A549 (cell line): ENCODE measurements around the gene NECTIN4. TPM values are rescaled to one million over a fixed set of nuclear protein-coding genes. Genes with fewer than 3 reads are reported as not detected.
A peak's percentile ranks its signal among the peaks of the same experiment; 100 is the strongest.

Experiments used
- ATAC-seq, 2 experiments: fragments of 200-7000 bp in 1 of 2; fragments of >200 bp in 1 of 2; cut with Nextera tagmentation in 1 of 2; cut with Tn5 transposase in 1 of 2; 3 replicates each; pipeline versions ENCODE4 v1.8.0 to v1.9.1; 2018 to 2020; ENCODE audit warnings: mild to moderate bottlenecking in 1 of 2, moderate library complexity in 1 of 2
- CTCF ChIA-PET: fragments of 300-600 bp; sonication (Branson Sonifier 250); formaldehyde crosslinking; extraction: SDS; loops from one replicate; lab custom pipeline; 2021; ENCODE audit warnings: antibody characterized with exemption, inconsistent platforms; lab: Yijun Ruan, JAX
- POLR2A ChIA-PET: fragments of 350-600 bp; formaldehyde crosslinking; extraction: SDS; loops from one replicate; lab custom pipeline; 2021; ENCODE audit warnings: antibody characterized with exemption, inconsistent platforms; lab: Yijun Ruan, JAX
- DNase-seq, 2 experiments: peaks; one replicate each; pipeline versions ENCODE4 v3.0.0 to v3.0.0-alpha.2; 2011 to 2016; ENCODE audit warnings: low read depth in 1 of 2, low spot score in 1 of 2
- FAIRE-seq: peaks from 2 replicates; lab custom pipeline; 2011; peaks lifted over from hg19 to GRCh38; lab: Jason Lieb, UNC
- H3K27ac ChIP-seq, 2 experiments: fragments of >200 bp; sonication (Bioruptor Twin); formaldehyde crosslinking; 3 replicates each; pipeline ENCODE4 v1.5.1; 2016 to 2017
- H3K4me1 ChIP-seq: fragments of >200 bp; sonication (Bioruptor Twin); formaldehyde crosslinking; 3 replicates; pipeline ENCODE4 v1.6.1; 2016
- H3K4me2 ChIP-seq: fragments of >200 bp; sonication (Bioruptor Twin); formaldehyde crosslinking; 3 replicates; pipeline ENCODE4 v1.6.1; 2016
- H3K4me3 ChIP-seq: fragments of >200 bp; sonication (Bioruptor Twin); formaldehyde crosslinking; 3 replicates; pipeline ENCODE4 v1.5.1; 2016
- H3K9me3 ChIP-seq: fragments of >200 bp; sonication (Bioruptor Twin); formaldehyde crosslinking; 3 replicates; pipeline ENCODE4 v1.6.1; 2016
- BCL3 ChIP-seq: fragments of >200 bp; sonication (Bioruptor Twin); formaldehyde crosslinking; IDR thresholded peaks from 3 replicates; pipeline ENCODE4 v1.6.1; 2016
- CBX8 ChIP-seq: fragments of 200-600 bp; sonication (generic); IDR thresholded peaks from 2 replicates; pipeline ENCODE4 v1.6.1; 2016
- CHD2 ChIP-seq: fragments of 150-350 bp; IDR thresholded peaks from 2 replicates; pipeline ENCODE4 v1.6.1; 2014; ENCODE audit warnings: low read length; ENCODE audit not compliant: partially characterized antibody
- CHD4 ChIP-seq: fragments of 200-600 bp; sonication (generic); IDR thresholded peaks from 2 replicates; pipeline ENCODE4 v1.6.1; 2016; ENCODE audit warnings: antibody characterized with exemption, mild to moderate bottlenecking, borderline replicate concordance
- EHMT2 ChIP-seq: fragments of 200-600 bp; sonication (generic); IDR thresholded peaks from 2 replicates; pipeline ENCODE4 v1.6.1; 2016; ENCODE audit warnings: antibody characterized with exemption, low read depth, mild to moderate bottlenecking, moderate library complexity
- ESRRA ChIP-seq: fragments of 150-350 bp; IDR thresholded peaks from 2 replicates; pipeline ENCODE4 v1.6.1; 2014; ENCODE audit warnings: mild to moderate bottlenecking, low read length, borderline replicate concordance
- FOSB ChIP-seq: fragments of 250-450 bp; sonication (Bioruptor Pico); IDR thresholded peaks from 2 replicates; pipeline ENCODE4 v1.5.0; 2020; ENCODE audit warnings: mild to moderate bottlenecking, moderate library complexity
- FOSL2 ChIP-seq, 2 experiments: fragments of 450-650 bp in 1 of 2; fragments of >200 bp in 1 of 2; sonication (Bioruptor Twin) in 1 of 2; formaldehyde crosslinking; IDR thresholded peaks; 2 replicates each; pipeline versions ENCODE4 v1.5.0 to v1.6.1; 2016 to 2020; ENCODE audit warnings: mild to moderate bottlenecking in 1 of 2, moderate library complexity in 1 of 2
- HOXA7 ChIP-seq: fragments of 250-450 bp; sonication (Bioruptor Pico); IDR thresholded peaks from 2 replicates; pipeline ENCODE4 v1.5.0; 2020; ENCODE audit warnings: mild to moderate bottlenecking, moderate library complexity
- HOXB13 ChIP-seq: fragments of 250-450 bp; sonication (Bioruptor Pico); IDR thresholded peaks from 2 replicates; pipeline ENCODE4 v1.5.0; 2020; ENCODE audit warnings: low read depth, mild to moderate bottlenecking, moderate library complexity
- JUN ChIP-seq, 2 experiments: fragments of >200 bp; sonication (Bioruptor Twin); formaldehyde crosslinking; IDR thresholded peaks; 2 replicates in 1 of 2; 3 replicates in 1 of 2; pipeline ENCODE4 v1.6.1; 2016 to 2017
- JUNB ChIP-seq: fragments of >200 bp; sonication (Bioruptor Twin); formaldehyde crosslinking; IDR thresholded peaks from 2 replicates; pipeline ENCODE4 v1.6.1; 2016
- KDM5A ChIP-seq: fragments of 200-600 bp; sonication (generic); IDR thresholded peaks from 2 replicates; pipeline ENCODE4 v1.6.1; 2016; ENCODE audit warnings: antibody characterized with exemption, mild to moderate bottlenecking
- MYC ChIP-seq: IDR thresholded peaks from 2 replicates; pipeline ENCODE4 v1.6.1; 2012; ENCODE audit warnings: mild to moderate bottlenecking, inconsistent platforms, low read length, improper control_type of control experiment, borderline replicate concordance
- NR3C1 ChIP-seq: fragments of >200 bp; sonication (Bioruptor Twin); formaldehyde crosslinking; IDR thresholded peaks from 3 replicates; pipeline ENCODE4 v1.6.1; 2017
- PBX3 ChIP-seq: IDR thresholded peaks from 2 replicates; pipeline ENCODE4 v1.6.1; 2012
- POLR2AphosphoS2 ChIP-seq: conservative IDR thresholded peaks from 2 replicates; pipeline ENCODE4 v1.6.1; 2012; ENCODE audit warnings: low read length, improper control_type of control experiment, inconsistent platforms
- RAD21 ChIP-seq, 2 experiments: fragments of >200 bp in 1 of 2; sonication (Bioruptor Twin) in 1 of 2; formaldehyde crosslinking in 1 of 2; IDR thresholded peaks in 1 of 2; conservative IDR thresholded peaks in 1 of 2; 2 replicates in 1 of 2; 3 replicates in 1 of 2; pipeline ENCODE4 v1.6.1; 2012 to 2018; ENCODE audit warnings: inconsistent platforms in 1 of 2
- SREBF2 ChIP-seq: fragments of 450-650 bp; IDR thresholded peaks from 2 replicates; pipeline ENCODE4 v1.6.1; 2014; ENCODE audit warnings: mild to moderate bottlenecking, moderate library complexity
- ZC3H11A ChIP-seq: fragments of 450-650 bp; IDR thresholded peaks from 2 replicates; pipeline ENCODE4 v1.6.1; 2014; ENCODE audit warnings: antibody characterized with exemption, mild to moderate bottlenecking
- WGBS: methylation state at CpG from one replicate; pipeline ENCODE4 v1.1.6; 2017; ENCODE audit errors: missing lambda C conversion rate; 5-methylcytosine and 5-hydroxymethylcytosine counted together
- polyA plus RNA-seq, 4 experiments: library from polyadenylated mRNA; depleted of rRNA in 3 of 4; stranded (reverse); fragments of >200 nt; fragmentation: RNase III in 1 of 4; extraction: RNeasy Plus Mini Kit Qiagen cat#74134 plus additional on column Dnase treatment in 1 of 4; gene quantifications; 2 replicates in 3 of 4; 3 replicates in 1 of 4; pipeline ENCODE4 v1.2.3, GENCODE V29; 2011 to 2017

The NECTIN4 gene
- polyA plus RNA-seq, 2 of the 4 experiments (the other 2 are of a cell fraction): 1.5 to 4.3 TPM

- ChIA-PET CTCF (interaction anchor here (1.9 to 9.7 kb wide), 4 partner anchors 10 to 97 kb away, joined by 5 to 319 read pairs (median 172); partner anchors contain the start of genes ARHGAP30 and NECTIN4), POLR2A (no interaction called here)
- no peak for DNase-seq
- 90% methylated on average over 14 of the region's 14 CpGs for WGBS
- Histone ChIP-seq H3K4me2 (no peak overlapping the region), H3K27ac (no peak overlapping the region), H3K9me3 (no peaks in the 10 kb centered on the region), H3K4me1 (peaks cover 24% of the 10 kb centered on the region), H3K4me3 (no peak overlapping the region)
- TF ChIP-seq JUNB: no peak
- TF ChIP-seq EHMT2: no peak
- no peak for TF ChIP-seq HOXA7 (CRISPR knock-in tag)
- no peak for ATAC-seq
- no peak for FAIRE-seq
Observed at GRCh38 chr1:161094481-161094880, 5.1 kb upstream of the NECTIN4 start.

- FAIRE-seq: no peak
- TF ChIP-seq FOSL2 (IDR thresholded peaks at IDR 0.05) (no peak), FOSL2 (CRISPR knock-in tag; IDR thresholded peaks at IDR 0.05) (peak; percentile 13; the same call in 1 of the 2 replicates), CHD4 (no peak)
- TF ChIP-seq, all 56 proteins: peak for 1
- ATAC-seq (peak; percentile 27 to 58; a peak in 2 of 6 replicates), DNase-seq (no peak)
- Histone ChIP-seq H3K27ac (peak overlapping the region; percentile 45 to 76; a peak in 5 of 6 replicates), H3K9me3 (no peaks in the 10 kb centered on the region), H3K4me1 (peaks cover 35% of the 10 kb centered on the region), H3K4me2 (peak overlapping the region; percentile 40), H3K4me3 (no peak overlapping the region)
- 63% methylated on average over 3 of the region's 3 CpGs for WGBS
- POLR2A ChIA-PET: interaction anchor here (1.2 kb wide), 1 partner anchor 47 kb away, joined by 7 read pairs; the partner anchor contains the start of gene USF1
- CTCF ChIA-PET: interaction anchor here (0.9 to 9.7 kb wide), 5 partner anchors 21 to 95 kb away, joined by 3 to 319 read pairs (median 4); partner anchors contain the start of gene ARHGAP30
Observed at GRCh38 chr1:161092621-161093028, 3.3 kb upstream of the NECTIN4 start.

GRCh38 chr1:161091796-161092507, 2.6 kb upstream of the NECTIN4 start:
- DNase-seq (no peak), ATAC-seq (no peak), FAIRE-seq (no peak)
- no peak overlapping the region for H3K4me3 ChIP-seq
- 81% methylated on average over 7 of the region's 7 CpGs for whole genome bisulfite sequencing
- ChIA-PET CTCF (interaction anchor here (0.9 to 9.7 kb wide), 4 partner anchors 19 to 72 kb away, joined by 3 to 319 read pairs (median 39); partner anchors contain the start of gene ARHGAP30), POLR2A (interaction anchor here (1.2 kb wide), 1 partner anchor 46 kb away, joined by 7 read pairs; the partner anchor contains the start of gene USF1)
- H3K27ac ChIP-seq: peak overlapping the region; percentile 24 to 76; a peak in 5 of 6 replicates
- no peaks in the 10 kb centered on the region for H3K9me3 ChIP-seq
- H3K4me2 ChIP-seq: peak overlapping the region; percentile 40; the same call in 1 of the 3 replicates
- no peak for TF ChIP-seq FOSB
- no peak for TF ChIP-seq HOXA7 (CRISPR knock-in tag)
- no peak for TF ChIP-seq CHD2
- TF ChIP-seq POLR2AphosphoS2: no peak
- no peak for TF ChIP-seq NR3C1
- TF ChIP-seq RAD21 (conservative IDR thresholded peaks at IDR 0.05 in 1 of 2, IDR thresholded peaks at IDR 0.05 in 1 of 2): no peak
- TF ChIP-seq SREBF2: no peak
- no peak for TF ChIP-seq KDM5A
- no peak for TF ChIP-seq PBX3
- no peak for TF ChIP-seq ESRRA
- no peak for TF ChIP-seq CBX8
- TF ChIP-seq HOXB13 (CRISPR knock-in tag): no peak
- TF ChIP-seq ZC3H11A: no peak
- TF ChIP-seq JUN (IDR thresholded peaks at IDR 0.05): no peak
- no peak for TF ChIP-seq BCL3
- no peak for TF ChIP-seq MYC
- H3K4me1 ChIP-seq: peaks cover 30% of the 10 kb centered on the region
